A549 (cell line): ENCODE measurements around the gene PHF20.

Experiments used
- CHD2 ChIP-seq: fragments of 150-350 bp; IDR thresholded peaks from 2 replicates; pipeline ENCODE4 v1.6.1; 2014; ENCODE audit warnings: low read length; ENCODE audit not compliant: partially characterized antibody
- EP300 ChIP-seq, 2 experiments: fragments of >200 bp; sonication (Bioruptor Twin); formaldehyde crosslinking; IDR thresholded peaks; 2 replicates in 1 of 2; 3 replicates in 1 of 2; pipeline ENCODE4 v1.6.1; 2016 to 2017
- FOSL2 ChIP-seq, 2 experiments: fragments of 450-650 bp in 1 of 2; fragments of >200 bp in 1 of 2; sonication (Bioruptor Twin) in 1 of 2; formaldehyde crosslinking; IDR thresholded peaks; 2 replicates each; pipeline versions ENCODE4 v1.5.0 to v1.6.1; 2016 to 2020; ENCODE audit warnings: mild to moderate bottlenecking in 1 of 2, moderate library complexity in 1 of 2
- KDM1A ChIP-seq: fragments of 200-600 bp; sonication (generic); IDR thresholded peaks from 2 replicates; pipeline ENCODE4 v1.6.1; 2016; ENCODE audit warnings: low read depth, mild to moderate bottlenecking
- KDM5A ChIP-seq: fragments of 200-600 bp; sonication (generic); IDR thresholded peaks from 2 replicates; pipeline ENCODE4 v1.6.1; 2016; ENCODE audit warnings: antibody characterized with exemption, mild to moderate bottlenecking
- MYC ChIP-seq: IDR thresholded peaks from 2 replicates; pipeline ENCODE4 v1.6.1; 2012; ENCODE audit warnings: mild to moderate bottlenecking, inconsistent platforms, low read length, improper control_type of control experiment, borderline replicate concordance
- POLR2A ChIP-seq: IDR thresholded peaks from 2 replicates; pipeline ENCODE4 v1.6.1; 2012; ENCODE audit warnings: mild to moderate bottlenecking, low read length
- RAD21 ChIP-seq, 2 experiments: fragments of >200 bp in 1 of 2; sonication (Bioruptor Twin) in 1 of 2; formaldehyde crosslinking in 1 of 2; IDR thresholded peaks in 1 of 2; conservative IDR thresholded peaks in 1 of 2; 2 replicates in 1 of 2; 3 replicates in 1 of 2; pipeline ENCODE4 v1.6.1; 2012 to 2018; ENCODE audit warnings: inconsistent platforms in 1 of 2
- RCOR1 ChIP-seq: fragments of 150-350 bp; IDR thresholded peaks from 2 replicates; pipeline ENCODE4 v1.6.1; 2014; ENCODE audit warnings: antibody characterized with exemption, low read length, low read depth
- REST ChIP-seq: fragments of 200-600 bp; sonication (generic); IDR thresholded peaks from 2 replicates; pipeline ENCODE4 v1.6.1; 2016; ENCODE audit warnings: antibody characterized with exemption, mild to moderate bottlenecking, moderate library complexity
- SREBF2 ChIP-seq: fragments of 450-650 bp; IDR thresholded peaks from 2 replicates; pipeline ENCODE4 v1.6.1; 2014; ENCODE audit warnings: mild to moderate bottlenecking, moderate library complexity
- TF ChIP-seq, protein P1 (sequence below): fragments of >200 bp; sonication (Bioruptor Twin); formaldehyde crosslinking; IDR thresholded peaks from 3 replicates; pipeline ENCODE4 v1.5.1; 2016
- TF ChIP-seq, protein P2 (sequence below): fragments of >200 bp; sonication (Bioruptor Twin); formaldehyde crosslinking; IDR thresholded peaks from 3 replicates; pipeline ENCODE4 v1.6.1; 2016
- TF ChIP-seq, protein P3 (sequence below): fragments of 150-350 bp; IDR thresholded peaks from 2 replicates; pipeline ENCODE4 v1.6.1; 2014; ENCODE audit warnings: low read depth, mild to moderate bottlenecking, low read length

DNA sequence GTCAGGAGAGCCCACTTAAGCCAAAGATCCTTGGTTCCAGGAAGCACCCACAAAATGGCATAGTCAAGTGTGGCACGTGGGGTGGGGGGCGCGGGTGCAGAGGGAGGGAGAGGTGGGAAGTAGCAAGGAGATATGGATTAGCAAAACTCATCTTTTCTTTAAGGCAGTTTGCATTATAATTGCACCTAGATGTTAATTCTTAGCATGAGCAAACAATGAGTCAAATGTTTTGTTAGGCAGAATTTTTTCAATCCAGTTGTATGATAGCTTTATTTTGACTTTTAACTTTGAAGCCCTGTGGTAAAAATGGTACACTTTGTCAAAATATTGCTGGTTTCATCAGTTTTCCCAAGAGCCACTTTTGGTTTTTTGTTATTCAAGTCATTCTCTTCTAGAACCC is 167.4 kb downstream of the PHF20 start:
- TF ChIP-seq, protein P1, sequence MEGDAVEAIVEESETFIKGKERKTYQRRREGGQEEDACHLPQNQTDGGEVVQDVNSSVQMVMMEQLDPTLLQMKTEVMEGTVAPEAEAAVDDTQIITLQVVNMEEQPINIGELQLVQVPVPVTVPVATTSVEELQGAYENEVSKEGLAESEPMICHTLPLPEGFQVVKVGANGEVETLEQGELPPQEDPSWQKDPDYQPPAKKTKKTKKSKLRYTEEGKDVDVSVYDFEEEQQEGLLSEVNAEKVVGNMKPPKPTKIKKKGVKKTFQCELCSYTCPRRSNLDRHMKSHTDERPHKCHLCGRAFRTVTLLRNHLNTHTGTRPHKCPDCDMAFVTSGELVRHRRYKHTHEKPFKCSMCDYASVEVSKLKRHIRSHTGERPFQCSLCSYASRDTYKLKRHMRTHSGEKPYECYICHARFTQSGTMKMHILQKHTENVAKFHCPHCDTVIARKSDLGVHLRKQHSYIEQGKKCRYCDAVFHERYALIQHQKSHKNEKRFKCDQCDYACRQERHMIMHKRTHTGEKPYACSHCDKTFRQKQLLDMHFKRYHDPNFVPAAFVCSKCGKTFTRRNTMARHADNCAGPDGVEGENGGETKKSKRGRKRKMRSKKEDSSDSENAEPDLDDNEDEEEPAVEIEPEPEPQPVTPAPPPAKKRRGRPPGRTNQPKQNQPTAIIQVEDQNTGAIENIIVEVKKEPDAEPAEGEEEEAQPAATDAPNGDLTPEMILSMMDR, result no peak
- TF ChIP-seq REST (no peak), POLR2A (no peak), RAD21 (conservative IDR thresholded peaks at IDR 0.05 in 1 of 2, IDR thresholded peaks at IDR 0.05 in 1 of 2) (no peak), EP300 (IDR thresholded peaks at IDR 0.05) (no peak), KDM5A (no peak), SREBF2 (no peak), MYC (no peak), CHD2 (no peak), RCOR1 (no peak), FOSL2 (IDR thresholded peaks at IDR 0.05) (no peak), FOSL2 (CRISPR knock-in tag; IDR thresholded peaks at IDR 0.05) (no peak), KDM1A (no peak)
- TF ChIP-seq, protein P2, sequence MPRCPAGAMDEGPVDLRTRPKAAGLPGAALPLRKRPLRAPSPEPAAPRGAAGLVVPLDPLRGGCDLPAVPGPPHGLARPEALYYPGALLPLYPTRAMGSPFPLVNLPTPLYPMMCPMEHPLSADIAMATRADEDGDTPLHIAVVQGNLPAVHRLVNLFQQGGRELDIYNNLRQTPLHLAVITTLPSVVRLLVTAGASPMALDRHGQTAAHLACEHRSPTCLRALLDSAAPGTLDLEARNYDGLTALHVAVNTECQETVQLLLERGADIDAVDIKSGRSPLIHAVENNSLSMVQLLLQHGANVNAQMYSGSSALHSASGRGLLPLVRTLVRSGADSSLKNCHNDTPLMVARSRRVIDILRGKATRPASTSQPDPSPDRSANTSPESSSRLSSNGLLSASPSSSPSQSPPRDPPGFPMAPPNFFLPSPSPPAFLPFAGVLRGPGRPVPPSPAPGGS, result no peak
- TF ChIP-seq, protein P3, sequence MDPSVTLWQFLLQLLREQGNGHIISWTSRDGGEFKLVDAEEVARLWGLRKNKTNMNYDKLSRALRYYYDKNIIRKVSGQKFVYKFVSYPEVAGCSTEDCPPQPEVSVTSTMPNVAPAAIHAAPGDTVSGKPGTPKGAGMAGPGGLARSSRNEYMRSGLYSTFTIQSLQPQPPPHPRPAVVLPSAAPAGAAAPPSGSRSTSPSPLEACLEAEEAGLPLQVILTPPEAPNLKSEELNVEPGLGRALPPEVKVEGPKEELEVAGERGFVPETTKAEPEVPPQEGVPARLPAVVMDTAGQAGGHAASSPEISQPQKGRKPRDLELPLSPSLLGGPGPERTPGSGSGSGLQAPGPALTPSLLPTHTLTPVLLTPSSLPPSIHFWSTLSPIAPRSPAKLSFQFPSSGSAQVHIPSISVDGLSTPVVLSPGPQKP, result no peak
